ENCODE results near the gene DCST1. TPM values are rescaled to one million over a fixed set of nuclear protein-coding genes. Genes with fewer than 3 reads are reported as not detected.

Gene DCST1
- total and polyA plus RNA-seq, 2 of the 8 experiments (the other 6 are each of a cell fraction or from before 2014, with no cell fraction given) = not detected

- TF ChIP-seq CHD7 (IDR thresholded peaks at IDR 0.05; ENCODE audit: insufficient replicate concordance, low read length) (no peak), BRCA1 (IDR thresholded peaks at IDR 0.05; ENCODE audit: low read depth, low read length) (no peak), CEBPB (IDR thresholded peaks at IDR 0.05; ENCODE audit: low read depth, low read length) (no peak), POLR2A (IDR thresholded peaks at IDR 0.05; ENCODE audit: control extremely low read depth in 1 of 2, low read depth in 2 of 2, low read length in 2 of 2) (no peak), GABPA (IDR thresholded peaks at IDR 0.05; ENCODE audit: borderline replicate concordance, insufficient read depth, low read length) (no peak), TBP (IDR thresholded peaks at IDR 0.05; ENCODE audit: low read depth, low read length) (no peak), KDM5A (IDR thresholded peaks at IDR 0.05; ENCODE audit: low read length) (no peak), SIRT6 (IDR thresholded peaks at IDR 0.05; ENCODE audit: low read length) (no peak), NANOG (IDR thresholded peaks at IDR 0.05; ENCODE audit: insufficient read depth, low read depth, low read length, poor library complexity, severe bottlenecking) (no peak), MAFK (IDR thresholded peaks at IDR 0.05; ENCODE audit: low read depth, low read length) (no peak), CBX8 (IDR thresholded peaks at IDR 0.05; ENCODE audit: borderline replicate concordance, low read depth, low read length) (no peak), SP4 (IDR thresholded peaks at IDR 0.05; ENCODE audit: low read length) (no peak)
These were observed 36.5 kb upstream of the DCST1 start (continued) for GRCh38 chr1:154996966-154997701.
